HCT116 (cell line): ENCODE results near the gene PCBP3. TPM values are rescaled to one million over a fixed set of nuclear protein-coding genes. Genes with fewer than 3 reads are reported as not detected.
A peak's percentile ranks its signal among the peaks of the same experiment; 100 is the strongest.

Experiments
- ATAC-seq: fragments of 200-7000 bp; cut with Tn5 transposase; 2 replicates; pipeline ENCODE4 v1.9.1; 2020; ENCODE audit warnings: mild to moderate bottlenecking, moderate library complexity
- BruUV-seq: library from RNA; stranded (reverse); fragments of 400-500 nt; replicated peaks from 2 replicates; lab custom pipeline; 2021; lab: Mats Ljungman, UMichigan
- CTCF ChIA-PET: fragments of 300-600 bp; sonication (Branson Sonifier 250); formaldehyde crosslinking; loops from one replicate; lab custom pipeline; 2021; ENCODE audit warnings: antibody characterized with exemption; lab: Charles Lee
- POLR2A ChIA-PET: fragments of 300-600, 350-600 bp; sonication (Branson Sonifier 250); formaldehyde crosslinking; loops from one replicate; lab custom pipeline; 2021; ENCODE audit warnings: antibody characterized with exemption; lab: Charles Lee
- RAD21 ChIA-PET, 2 experiments: fragments of 300-600 bp; sonication (Branson Sonifier 250); formaldehyde crosslinking; loops; one replicate each; lab custom pipeline; 2023; ENCODE audit warnings: low total read pairs in 2 of 2; ENCODE audit not compliant: uncharacterized antibody in 2 of 2, unreplicated experiment in 2 of 2, low non-redundant PET in 1 of 2; lab: Charles Lee
- DNase-seq: peaks from one replicate; pipeline ENCODE4 v3.0.0-alpha.2; 2010; ENCODE audit warnings: low read depth, low spot score
- H2AFZ ChIP-seq: fragments of 200-600 bp; shearing (Covaris generic), sonication (generic); 2 replicates; pipeline ENCODE4 v1.6.1; 2017; ENCODE audit warnings: low read depth, mixed run types, mixed read lengths, antibody characterized with exemption, low read length; ENCODE audit not compliant: poor library complexity, severe bottlenecking
- H3K27ac ChIP-seq: 2 replicates; pipeline ENCODE4 v1.5.1; 2012; ENCODE audit warnings: low read depth, low read length
- H3K27me3 ChIP-seq: fragments of 200-600 bp; sonication (generic); 2 replicates; pipeline ENCODE4 v1.6.1; 2016; ENCODE audit warnings: mixed run types, low read length, mixed read lengths; ENCODE audit not compliant: insufficient read depth
- H3K36me3 ChIP-seq, 2 experiments: fragments of 200-500 bp in 1 of 2; fragments of 200-600 bp in 1 of 2; sonication (Bioruptor generic) in 1 of 2; sonication (generic) in 1 of 2; 2 replicates each; pipeline versions ENCODE4 v1.5.1 to v1.6.1; 2014 to 2016; ENCODE audit warnings: low read length in 2 of 2, inconsistent platforms in 1 of 2, mixed read lengths in 1 of 2, mixed run types in 1 of 2; ENCODE audit not compliant: insufficient read depth in 2 of 2, control insufficient read depth in 1 of 2
- H3K4me1 ChIP-seq, 2 experiments: fragments of 200-600 bp in 1 of 2; sonication (generic) in 1 of 2; 2 replicates each; pipeline versions ENCODE4 v1.5.1 to v1.6.1; 2012 to 2017; ENCODE audit warnings: low read length in 2 of 2, inconsistent platforms in 1 of 2, mild to moderate bottlenecking in 1 of 2, mixed read lengths in 1 of 2, mixed run types in 1 of 2, moderate library complexity in 1 of 2; ENCODE audit not compliant: insufficient read depth in 2 of 2, control insufficient read depth in 1 of 2
- H3K4me2 ChIP-seq: fragments of 200-600 bp; sonication (generic); 2 replicates; pipeline ENCODE4 v1.6.1; 2017; ENCODE audit warnings: mixed run types, low read length, mixed read lengths
- H3K4me3 ChIP-seq, 2 experiments: fragments of 200-600 bp in 1 of 2; sonication (generic) in 1 of 2; replicated peaks in 1 of 2; 2 replicates each; pipeline ENCODE4 v1.5.1; 2011 to 2016; ENCODE audit warnings: low read length in 2 of 2, control low read depth in 1 of 2, low read depth in 1 of 2, mild to moderate bottlenecking in 1 of 2, mixed read lengths in 1 of 2, mixed run types in 1 of 2
- H3K79me2 ChIP-seq: fragments of 200-600 bp; sonication (generic); 2 replicates; pipeline ENCODE4 v1.6.1; 2017; ENCODE audit warnings: mild to moderate bottlenecking, mixed run types, low read length, moderate library complexity, mixed read lengths; ENCODE audit not compliant: insufficient read depth
- H3K9ac ChIP-seq: fragments of 200-600 bp; sonication (generic); 2 replicates; pipeline ENCODE4 v1.6.1; 2016; ENCODE audit warnings: low read length, mixed read lengths
- H3K9me2 ChIP-seq: fragments of 200-600 bp; sonication (generic), shearing (Covaris generic); 2 replicates; pipeline ENCODE4 v1.6.1; 2017; ENCODE audit warnings: mixed run types, mild to moderate bottlenecking, moderate library complexity; ENCODE audit not compliant: insufficient read depth
- H3K9me3 ChIP-seq, 2 experiments: fragments of 200-500 bp in 1 of 2; fragments of 200-600 bp in 1 of 2; sonication (Bioruptor generic) in 1 of 2; sonication (generic) in 1 of 2; 2 replicates each; pipeline ENCODE4 v1.6.1; 2014 to 2017; ENCODE audit warnings: low read length in 2 of 2, mixed read lengths in 2 of 2, inconsistent platforms in 1 of 2, low read depth in 1 of 2, mild to moderate bottlenecking in 1 of 2, mixed run types in 1 of 2, moderate library complexity in 1 of 2; ENCODE audit not compliant: control insufficient read depth in 1 of 2, insufficient read depth in 1 of 2
- H4K20me1 ChIP-seq: fragments of 200-600 bp; sonication (generic), shearing (Covaris generic); 2 replicates; pipeline ENCODE4 v1.6.1; 2017; ENCODE audit warnings: mixed run types, mild to moderate bottlenecking, moderate library complexity; ENCODE audit not compliant: insufficient read depth
- CBX3 ChIP-seq: IDR thresholded peaks from 2 replicates; pipeline ENCODE4 v1.6.1; 2012; ENCODE audit warnings: low read depth
- CTCF ChIP-seq, 3 experiments: fragments of 200-600 bp in 1 of 3; sonication (generic) in 1 of 3; IDR thresholded peaks in 2 of 3; conservative IDR thresholded peaks in 1 of 3; 2 replicates each; pipeline ENCODE4 v1.5.1; 2012 to 2017; ENCODE audit warnings: low read depth in 2 of 3, low read length in 2 of 3, antibody characterized with exemption in 1 of 3, borderline replicate concordance in 1 of 3, control low read depth in 1 of 3, mild to moderate bottlenecking in 1 of 3, mixed read lengths in 1 of 3, mixed run types in 1 of 3, moderate library complexity in 1 of 3; ENCODE audit not compliant: insufficient read depth in 1 of 3
- EZH2phosphoT487 ChIP-seq: fragments of 200-600 bp; IDR thresholded peaks from 2 replicates; pipeline ENCODE4 v1.6.1; 2018; ENCODE audit warnings: antibody characterized with exemption, borderline replicate concordance
- FOSL1 ChIP-seq: IDR thresholded peaks from 2 replicates; pipeline ENCODE4 v1.6.1; 2012; ENCODE audit warnings: low read depth
- intact Hi-C: fragments of 100-400 bp; cut with micrococcal nuclease; formaldehyde crosslinking; loops from 2 replicates; pipeline ENCODE4 v1.10.0; 2022
- total RNA-seq: library from RNA; stranded (reverse); gene quantifications from one replicate; pipeline ENCODE4 v1.2.1, GENCODE V29; 2021; ENCODE audit not compliant: unreplicated experiment

The PCBP3 gene
- total RNA-seq, 1 experiment from 2014 or later = 3.1 TPM

- peak; percentile 68 for ATAC-seq
- ChIA-PET CTCF (interaction anchor here (1.0 to 1.6 kb wide), 2 partner anchors 172 to 669 kb away, joined by 3 to 5 read pairs; no protein-coding TSS in a partner anchor), POLR2A (no interaction called here), RAD21 (interaction anchor here in 1 of 2 experiments (0.6 kb wide), 1 partner anchor 415 kb away, joined by 3 read pairs; no protein-coding TSS in a partner anchor)
- BruUV-seq = no TSS peak
- no peaks in the 10 kb centered on the region for H3K36me3 ChIP-seq
- intact Hi-C loops = loop anchor here (5.0 to 10.0 kb wide), 4 partner anchors 131 to 354 kb away; partner anchors contain the start of genes C21orf58 and PCNT
- no peak overlapping the region for H3K9ac ChIP-seq
- DNase-seq = no peak
- H2AFZ ChIP-seq = no peak overlapping the region
- peak overlapping the region; percentile 19; the same call in 1 of the 2 replicates for H3K4me2 ChIP-seq
- H3K4me1 ChIP-seq = peaks cover 23 to 31% of the 10 kb centered on the region in 2 experiments
- H4K20me1 ChIP-seq = no peaks in the 10 kb centered on the region
- no peak overlapping the region for H3K4me3 ChIP-seq
- no peaks in the 10 kb centered on the region for H3K79me2 ChIP-seq
- H3K27me3 ChIP-seq = no peaks in the 10 kb centered on the region
- TF ChIP-seq EZH2phosphoT487 (no peak), CBX3 (no peak), CTCF (IDR thresholded peaks at IDR 0.05 in 2 of 3, conservative IDR thresholded peaks at IDR 0.05 in 1 of 3; ENCODE audit: borderline replicate concordance in 1 of 3, insufficient read depth in 1 of 3, low read depth in 2 of 3, low read length in 2 of 3) (peak in 2 of 3 experiments; percentile 88 to 90; a peak in 4 of 6 replicates), FOSL1 (no peak)
- H3K9me3 ChIP-seq = no peaks in the 10 kb centered on the region
- no peaks in the 10 kb centered on the region for H3K9me2 ChIP-seq
- H3K27ac ChIP-seq = peak overlapping the region; percentile 7; the same call in 1 of the 2 replicates
These were observed 327.4 kb downstream of the PCBP3 start for GRCh38 chr21:45970674-45971615.
